HG02763 (cell line): ENCODE measurements around the gene FER1L5.

Experiments
- ATAC-seq: cut with Tn5 transposase; IDR thresholded peaks from one replicate; pipeline ENCODE4 v1.9.1; 2021; ENCODE audit warnings: mild to moderate bottlenecking, moderate library complexity; ENCODE audit not compliant: unreplicated experiment

The FER1L5 gene

GRCh38 chr2:96679848-96680247 is 37.3 kb downstream of the FER1L5 start:
- ATAC-seq, result no peak

- no peak for ATAC-seq
Observed at GRCh38 chr2:96680561-96681141, 38.1 kb downstream of the FER1L5 start.

- no peak for ATAC-seq
Observed at GRCh38 chr2:96681540-96681939, 39.0 kb downstream of the FER1L5 start.

GRCh38 chr2:96683307-96683706 is 40.7 kb downstream of the FER1L5 start:
- ATAC-seq, result no peak

- ATAC-seq, result no peak
Observed at GRCh38 chr2:96683972-96684820, 41.6 kb downstream of the FER1L5 start.

GRCh38 chr2:96684883-96685576 is 42.5 kb downstream of the FER1L5 start:
- no peak for ATAC-seq

GRCh38 chr2:96685577-96686459 is 43.3 kb downstream of the FER1L5 start:
- no peak for ATAC-seq

- no peak for ATAC-seq
Observed at GRCh38 chr2:96687266-96687665, 44.7 kb downstream of the FER1L5 start.

GRCh38 chr2:96687711-96688640 is 45.4 kb downstream of the FER1L5 start:
- ATAC-seq, result no peak

GRCh38 chr2:96688649-96689430 is 46.3 kb downstream of the FER1L5 start:
- ATAC-seq, result no peak

GRCh38 chr2:96689431-96689991 is 46.9 kb downstream of the FER1L5 start:
- ATAC-seq, result no peak

- ATAC-seq, result no peak
Observed at GRCh38 chr2:96690306-96691021, 47.9 kb downstream of the FER1L5 start.

- no peak for ATAC-seq
Observed at GRCh38 chr2:96691022-96691612, 48.6 kb downstream of the FER1L5 start.

- ATAC-seq, result no peak
Observed at GRCh38 chr2:96692094-96692971, 49.8 kb downstream of the FER1L5 start.

- no peak for ATAC-seq
Observed at GRCh38 chr2:96693286-96694200, 51.0 kb downstream of the FER1L5 start.

GRCh38 chr2:96694279-96694678 is 51.7 kb downstream of the FER1L5 start:
- ATAC-seq, result no peak
